ENCODE data around the gene DIP2A. TPM values are rescaled to one million over a fixed set of nuclear protein-coding genes. Genes with fewer than 3 reads are reported as not detected.

The DIP2A gene, protein sequence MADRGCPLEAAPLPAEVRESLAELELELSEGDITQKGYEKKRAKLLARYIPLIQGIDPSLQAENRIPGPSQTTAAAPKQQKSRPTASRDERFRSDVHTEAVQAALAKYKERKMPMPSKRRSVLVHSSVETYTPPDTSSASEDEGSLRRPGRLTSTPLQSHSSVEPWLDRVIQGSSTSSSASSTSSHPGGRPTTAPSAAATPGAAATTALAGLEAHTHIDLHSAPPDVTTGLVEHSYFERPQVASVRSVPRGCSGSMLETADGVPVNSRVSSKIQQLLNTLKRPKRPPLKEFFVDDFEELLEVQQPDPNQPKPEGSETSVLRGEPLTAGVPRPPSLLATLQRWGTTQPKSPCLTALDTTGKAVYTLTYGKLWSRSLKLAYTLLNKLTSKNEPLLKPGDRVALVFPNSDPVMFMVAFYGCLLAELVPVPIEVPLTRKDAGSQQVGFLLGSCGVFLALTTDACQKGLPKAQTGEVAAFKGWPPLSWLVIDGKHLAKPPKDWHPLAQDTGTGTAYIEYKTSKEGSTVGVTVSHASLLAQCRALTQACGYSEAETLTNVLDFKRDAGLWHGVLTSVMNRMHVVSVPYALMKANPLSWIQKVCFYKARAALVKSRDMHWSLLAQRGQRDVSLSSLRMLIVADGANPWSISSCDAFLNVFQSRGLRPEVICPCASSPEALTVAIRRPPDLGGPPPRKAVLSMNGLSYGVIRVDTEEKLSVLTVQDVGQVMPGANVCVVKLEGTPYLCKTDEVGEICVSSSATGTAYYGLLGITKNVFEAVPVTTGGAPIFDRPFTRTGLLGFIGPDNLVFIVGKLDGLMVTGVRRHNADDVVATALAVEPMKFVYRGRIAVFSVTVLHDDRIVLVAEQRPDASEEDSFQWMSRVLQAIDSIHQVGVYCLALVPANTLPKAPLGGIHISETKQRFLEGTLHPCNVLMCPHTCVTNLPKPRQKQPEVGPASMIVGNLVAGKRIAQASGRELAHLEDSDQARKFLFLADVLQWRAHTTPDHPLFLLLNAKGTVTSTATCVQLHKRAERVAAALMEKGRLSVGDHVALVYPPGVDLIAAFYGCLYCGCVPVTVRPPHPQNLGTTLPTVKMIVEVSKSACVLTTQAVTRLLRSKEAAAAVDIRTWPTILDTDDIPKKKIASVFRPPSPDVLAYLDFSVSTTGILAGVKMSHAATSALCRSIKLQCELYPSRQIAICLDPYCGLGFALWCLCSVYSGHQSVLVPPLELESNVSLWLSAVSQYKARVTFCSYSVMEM (N-terminal part only)
- 10 to 100 TPM; 20.0 to 24.1 (median 21.7) TPM for total RNA-seq (2021; fragmentation: NEBNext Ultra II Directional; extraction: Animal tissue kit (Norgen Biotek cat#: 25700))
- long read RNA-seq, partial matches to known transcripts = 5 of 8 reads
- long read RNA-seq, other reads (novel, unspliced or antisense) = 3 of 8 reads

DNA sequence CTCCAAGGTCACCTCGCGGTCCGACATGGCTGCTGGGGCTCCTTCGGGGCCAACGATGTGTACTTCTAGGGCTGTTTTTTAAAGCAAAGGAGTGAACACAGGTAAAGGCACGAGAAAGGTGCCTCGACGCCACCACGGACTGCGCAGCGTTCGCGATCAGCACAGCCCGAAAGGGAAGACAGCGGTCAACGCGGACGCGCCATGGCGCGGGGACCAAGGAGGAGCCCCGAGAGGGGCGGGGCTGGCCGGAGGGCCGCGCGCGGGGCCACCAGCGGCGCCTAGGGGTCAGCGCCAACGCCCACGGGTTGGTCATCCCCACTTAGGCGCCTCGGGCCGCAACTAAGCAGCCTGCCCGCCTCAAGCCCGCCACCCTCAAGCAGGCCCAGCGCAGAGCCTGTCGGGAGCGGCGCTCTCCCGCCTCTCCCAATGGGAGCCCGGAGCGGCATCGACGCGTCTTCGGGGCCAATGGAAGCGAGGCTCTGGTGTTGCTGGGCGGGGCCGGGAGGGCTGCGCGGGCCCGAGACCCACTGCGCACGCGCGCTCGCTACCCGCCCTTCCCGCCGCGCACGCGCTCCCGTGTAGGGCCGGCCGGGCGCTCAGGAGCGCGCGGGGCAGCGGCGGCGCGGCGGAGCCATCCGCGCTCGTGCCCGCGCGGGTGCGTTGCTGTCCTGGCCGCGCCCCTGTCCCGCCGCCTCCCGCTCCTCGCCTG, at the start of gene DIP2A:
TSS of gene DIP2A (plus strand) at position 577 of the 709 bp plus-strand sequence. CDS start 241 bp downstream, outside the sequence.
- H3K27me3 Mint-ChIP-seq (ENCODE audit: insufficient read depth) = no peaks in the 10 kb centered on the region; the same call in 1 of the 2 replicates
- peak within 1 kb of the TSS; percentile 94 for H3K4me3 Mint-ChIP-seq
- H3K36me3 Mint-ChIP-seq (ENCODE audit: low read depth) = peaks cover under 1% of the 10 kb centered on the region; the same call in 1 of the 2 replicates
- peaks cover 49% of the 10 kb centered on the region for H3K4me1 Mint-ChIP-seq (ENCODE audit: low read depth)
- DNase-seq = peak; percentile 95
- H3K9me3 Mint-ChIP-seq = no peaks in the 10 kb centered on the region
- TF ChIP-seq, protein P1, sequence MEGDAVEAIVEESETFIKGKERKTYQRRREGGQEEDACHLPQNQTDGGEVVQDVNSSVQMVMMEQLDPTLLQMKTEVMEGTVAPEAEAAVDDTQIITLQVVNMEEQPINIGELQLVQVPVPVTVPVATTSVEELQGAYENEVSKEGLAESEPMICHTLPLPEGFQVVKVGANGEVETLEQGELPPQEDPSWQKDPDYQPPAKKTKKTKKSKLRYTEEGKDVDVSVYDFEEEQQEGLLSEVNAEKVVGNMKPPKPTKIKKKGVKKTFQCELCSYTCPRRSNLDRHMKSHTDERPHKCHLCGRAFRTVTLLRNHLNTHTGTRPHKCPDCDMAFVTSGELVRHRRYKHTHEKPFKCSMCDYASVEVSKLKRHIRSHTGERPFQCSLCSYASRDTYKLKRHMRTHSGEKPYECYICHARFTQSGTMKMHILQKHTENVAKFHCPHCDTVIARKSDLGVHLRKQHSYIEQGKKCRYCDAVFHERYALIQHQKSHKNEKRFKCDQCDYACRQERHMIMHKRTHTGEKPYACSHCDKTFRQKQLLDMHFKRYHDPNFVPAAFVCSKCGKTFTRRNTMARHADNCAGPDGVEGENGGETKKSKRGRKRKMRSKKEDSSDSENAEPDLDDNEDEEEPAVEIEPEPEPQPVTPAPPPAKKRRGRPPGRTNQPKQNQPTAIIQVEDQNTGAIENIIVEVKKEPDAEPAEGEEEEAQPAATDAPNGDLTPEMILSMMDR (IDR thresholded peaks at IDR 0.05) = no peak; the same call in 1 of the 2 replicates
- H3K27ac Mint-ChIP-seq = peak within 1 kb of the TSS; percentile 92

DNA sequence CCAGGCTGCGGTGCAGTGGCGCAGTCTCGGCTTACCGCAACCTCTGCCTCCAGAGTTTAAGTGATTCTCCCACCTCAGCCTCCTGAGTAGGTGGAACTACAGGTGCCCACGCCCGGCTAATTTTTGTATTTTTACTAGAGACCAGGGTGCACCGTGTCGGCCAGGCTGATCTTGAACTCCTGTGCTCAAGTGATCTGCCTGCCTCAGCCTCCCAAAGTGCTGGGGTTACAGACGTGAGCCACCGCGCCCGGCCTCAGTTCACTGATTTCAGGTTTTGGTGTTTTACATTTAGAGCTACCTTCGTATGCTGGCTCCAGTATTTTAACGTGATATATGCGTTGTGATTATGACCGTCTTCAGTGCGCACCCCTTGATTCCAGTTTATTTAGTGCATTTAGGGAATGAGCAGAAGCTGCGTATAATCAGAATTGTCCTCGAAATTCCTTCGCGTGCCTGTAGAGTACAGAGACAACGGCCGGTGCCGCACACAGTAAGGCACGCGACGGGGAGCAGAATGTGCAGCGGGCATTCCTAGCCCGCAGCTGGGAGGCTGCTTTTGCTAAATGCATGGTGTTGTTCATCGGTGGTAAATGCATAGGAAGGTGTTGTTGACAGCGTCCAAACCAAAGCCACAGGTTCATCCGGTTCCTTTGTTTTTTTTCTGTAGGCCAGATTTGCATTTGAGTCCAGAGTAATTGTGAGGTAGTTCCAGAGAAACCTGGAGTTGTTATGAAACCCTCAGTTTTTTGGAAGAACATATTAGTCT, 48.9 kb upstream of the DIP2A start:
- H3K27ac Mint-ChIP-seq = no peak overlapping the region; the same call in 1 of the 2 replicates
- no peak for DNase-seq
- H3K36me3 Mint-ChIP-seq (ENCODE audit: low read depth) = no peaks in the 10 kb centered on the region; the same call in none of the 2 replicates
- no peaks in the 10 kb centered on the region for H3K4me1 Mint-ChIP-seq (ENCODE audit: low read depth)
- no peak overlapping the region for H3K4me3 Mint-ChIP-seq
- H3K9me3 Mint-ChIP-seq = no peaks in the 10 kb centered on the region
- peaks cover 1% of the 10 kb centered on the region; the same call in 1 of the 2 replicates for H3K27me3 Mint-ChIP-seq (ENCODE audit: insufficient read depth)
- TF ChIP-seq, protein P1 (IDR thresholded peaks at IDR 0.05) = no peak

DNA sequence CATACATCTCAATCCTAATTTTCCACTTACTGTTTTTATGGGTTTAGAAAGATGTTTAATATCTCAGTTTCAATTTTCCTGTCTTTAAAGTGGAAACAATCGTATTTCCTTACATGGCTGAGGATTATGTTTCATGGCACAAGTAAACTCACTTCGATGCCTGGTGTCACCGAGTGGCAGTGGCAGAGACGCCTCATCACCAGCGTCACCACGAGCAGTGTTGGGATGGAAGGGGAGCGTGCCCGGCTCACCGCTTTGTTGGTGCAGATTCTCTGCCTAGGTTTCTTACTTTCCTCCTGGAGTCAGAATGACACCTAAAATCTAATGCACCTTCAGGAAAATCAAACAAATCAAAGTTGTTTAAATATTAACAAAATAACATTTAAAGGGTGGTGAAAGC, 48.2 kb upstream of the DIP2A start:
- TF ChIP-seq, protein P1 (IDR thresholded peaks at IDR 0.05) = no peak
- Mint-ChIP-seq H3K27me3 (ENCODE audit: insufficient read depth) (peaks cover 1% of the 10 kb centered on the region; the same call in 1 of the 2 replicates), H3K4me3 (no peak overlapping the region), H3K4me1 (ENCODE audit: low read depth) (no peaks in the 10 kb centered on the region), H3K27ac (no peak overlapping the region), H3K36me3 (ENCODE audit: low read depth) (no peaks in the 10 kb centered on the region; the same call in none of the 2 replicates), H3K9me3 (no peaks in the 10 kb centered on the region)
- no peak for DNase-seq

DNA sequence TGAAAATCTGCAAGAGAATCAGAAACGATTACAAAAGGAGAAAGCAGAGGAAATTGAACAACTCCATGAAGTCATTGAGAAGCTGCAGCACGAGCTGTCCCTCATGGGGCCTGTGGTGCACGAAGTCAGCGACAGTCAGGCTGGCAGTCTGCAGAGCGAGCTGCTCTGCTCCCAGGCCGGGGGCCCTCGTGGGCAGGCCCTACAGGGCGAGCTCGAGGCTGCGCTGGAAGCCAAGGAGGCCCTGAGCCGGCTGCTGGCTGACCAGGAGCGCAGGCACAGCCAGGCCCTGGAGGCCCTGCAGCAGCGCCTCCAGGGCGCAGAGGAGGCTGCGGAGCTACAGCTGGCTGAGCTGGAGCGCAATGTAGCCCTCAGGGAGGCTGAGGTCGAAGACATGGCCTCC, 47.5 kb upstream of the DIP2A start:
- no peak overlapping the region for H3K4me3 Mint-ChIP-seq
- peaks cover 1% of the 10 kb centered on the region; the same call in 1 of the 2 replicates for H3K27me3 Mint-ChIP-seq (ENCODE audit: insufficient read depth)
- H3K4me1 Mint-ChIP-seq (ENCODE audit: low read depth) = no peaks in the 10 kb centered on the region
- no peak for DNase-seq
- no peaks in the 10 kb centered on the region for H3K9me3 Mint-ChIP-seq
- TF ChIP-seq, protein P1 (IDR thresholded peaks at IDR 0.05) = no peak
- H3K27ac Mint-ChIP-seq = no peak overlapping the region
- H3K36me3 Mint-ChIP-seq (ENCODE audit: low read depth) = no peaks in the 10 kb centered on the region; the same call in none of the 2 replicates

Data from HFFc6 (cell line).